Activated T-helper 1 cell treated with anti-CD3 and anti-CD28 coated beads, Interleukin-12 subunit alpha, Interleukin-12 subunit beta, Interleukin-2, Interleukin-4 antibody, amounts not matched to agents 30 ng/mL and 10 ng/mL and 1 ng/mL, durations not matched to agents 14 hours and 24 hours and 36 hours (primary cell): Measurements from ENCODE around the gene GADL1. TPM values are rescaled to one million over a fixed set of nuclear protein-coding genes. Genes with fewer than 3 reads are reported as not detected.

ENCODE experiments used
- DNase-seq: peaks from one replicate; pipeline ENCODE4 v3.0.0; 2021; ENCODE audit warnings: low spot score
- H3K27ac Mint-ChIP-seq: one replicate; pipeline ENCODE4 v1.8.0; 2021; ENCODE audit warnings: mild to moderate bottlenecking, mixed read lengths
- H3K27me3 Mint-ChIP-seq: one replicate; pipeline ENCODE4 v1.8.0; 2022; ENCODE audit warnings: mild to moderate bottlenecking, moderate library complexity, mixed read lengths; ENCODE audit not compliant: insufficient read depth
- H3K36me3 Mint-ChIP-seq: one replicate; pipeline ENCODE4 v1.8.0; 2021; ENCODE audit warnings: low read depth, mixed read lengths
- H3K4me1 Mint-ChIP-seq: one replicate; pipeline ENCODE4 v1.8.0; 2021; ENCODE audit warnings: low read depth, mixed read lengths
- H3K4me3 Mint-ChIP-seq: one replicate; pipeline ENCODE4 v1.8.0; 2021; ENCODE audit warnings: mild to moderate bottlenecking, moderate library complexity, mixed read lengths
- H3K9me3 Mint-ChIP-seq: one replicate; pipeline ENCODE4 v1.8.0; 2021; ENCODE audit warnings: mixed read lengths
- intact Hi-C: fragments of 100-400 bp; cut with micrococcal nuclease; formaldehyde crosslinking; loops from one replicate; pipeline ENCODE4 v1.15.1; 2024
- total RNA-seq: library from RNA; stranded (reverse); gene quantifications from 2 replicates; pipeline ENCODE4 v1.2.3, GENCODE V29; 2022

Gene GADL1
- total RNA-seq, 1 donor from 2014 or later, result not detected

DNA sequence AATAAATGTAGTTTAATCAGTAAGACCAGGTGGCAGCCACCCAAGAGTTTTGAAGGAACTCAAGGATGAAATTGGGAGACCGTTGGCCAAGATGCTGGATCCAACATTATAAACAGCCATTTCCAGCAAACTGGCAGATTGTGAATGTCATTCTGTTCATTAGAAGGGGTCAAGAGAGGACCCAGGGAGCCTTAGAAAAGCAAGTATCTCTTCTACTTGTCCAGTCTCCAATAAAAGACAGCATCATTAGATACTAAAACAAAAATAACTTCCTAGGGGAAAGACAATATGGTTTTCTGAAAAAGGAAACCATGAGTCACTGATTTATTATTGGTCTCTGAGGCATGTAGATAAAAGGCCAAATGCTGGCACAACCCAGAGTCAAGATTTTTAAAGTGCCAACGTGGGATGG, 67.9 kb downstream of the GADL1 start:
- intact Hi-C loops, result no loop called here
- Mint-ChIP-seq H3K4me1 (no peaks in the 10 kb centered on the region), H3K4me3 (no peak overlapping the region), H3K27ac (no peak overlapping the region), H3K27me3 (peaks cover 17% of the 10 kb centered on the region), H3K36me3 (no peaks in the 10 kb centered on the region), H3K9me3 (no peaks in the 10 kb centered on the region)
- DNase-seq, result no peak

DNA sequence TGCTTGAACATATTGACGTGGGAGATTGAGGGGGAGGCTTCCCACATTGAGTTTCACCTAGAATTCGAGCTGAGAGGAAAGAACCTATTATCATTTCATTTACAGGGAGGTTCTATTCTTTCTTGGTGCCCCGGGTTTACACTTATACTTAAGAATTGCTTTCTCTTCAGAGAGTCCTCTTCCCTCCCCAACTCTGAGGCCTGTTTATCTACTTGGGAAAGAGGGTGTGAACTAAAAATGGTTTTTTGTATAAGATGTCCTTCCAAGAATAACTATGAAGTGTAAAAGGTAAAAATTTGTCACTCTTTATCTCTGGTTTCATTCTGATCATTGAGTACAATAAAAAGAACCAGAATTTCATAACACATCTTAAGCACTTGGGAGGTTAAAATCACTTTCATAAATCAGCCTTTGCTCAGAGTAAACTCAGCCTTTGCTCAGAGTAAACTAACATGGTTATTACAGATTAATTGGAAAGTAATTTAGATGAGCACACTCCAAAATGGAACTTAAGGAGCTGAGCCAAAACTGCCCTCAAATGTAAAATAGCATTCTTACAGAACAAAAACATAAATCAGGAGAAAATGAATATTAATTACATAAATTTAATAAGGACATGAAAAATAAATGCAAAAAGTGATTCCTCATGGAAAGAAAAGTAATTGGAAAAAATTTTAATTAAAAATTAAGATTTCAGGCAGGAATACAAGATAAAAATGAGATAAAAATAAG, 75.2 kb downstream of the GADL1 start:
- H3K27ac Mint-ChIP-seq, result no peak overlapping the region
- H3K36me3 Mint-ChIP-seq, result no peaks in the 10 kb centered on the region
- peaks cover 10% of the 10 kb centered on the region for H3K4me1 Mint-ChIP-seq
- no peak overlapping the region for H3K4me3 Mint-ChIP-seq
- no peak for DNase-seq
- peaks cover 3% of the 10 kb centered on the region for H3K27me3 Mint-ChIP-seq
- no peaks in the 10 kb centered on the region for H3K9me3 Mint-ChIP-seq
- intact Hi-C loops, result loop anchor here (2.0 kb wide), 1 partner anchor 24 kb away; no protein-coding TSS in a partner anchor

GRCh38 chr3:30813734-30814133, 80.7 kb downstream of the GADL1 start:
- Mint-ChIP-seq H3K27ac (no peak overlapping the region), H3K27me3 (peaks cover 2% of the 10 kb centered on the region), H3K4me3 (no peak overlapping the region), H3K9me3 (no peaks in the 10 kb centered on the region), H3K4me1 (peaks cover 2% of the 10 kb centered on the region), H3K36me3 (no peaks in the 10 kb centered on the region)
- intact Hi-C loops, result no loop called here
- DNase-seq, result no peak

DNA sequence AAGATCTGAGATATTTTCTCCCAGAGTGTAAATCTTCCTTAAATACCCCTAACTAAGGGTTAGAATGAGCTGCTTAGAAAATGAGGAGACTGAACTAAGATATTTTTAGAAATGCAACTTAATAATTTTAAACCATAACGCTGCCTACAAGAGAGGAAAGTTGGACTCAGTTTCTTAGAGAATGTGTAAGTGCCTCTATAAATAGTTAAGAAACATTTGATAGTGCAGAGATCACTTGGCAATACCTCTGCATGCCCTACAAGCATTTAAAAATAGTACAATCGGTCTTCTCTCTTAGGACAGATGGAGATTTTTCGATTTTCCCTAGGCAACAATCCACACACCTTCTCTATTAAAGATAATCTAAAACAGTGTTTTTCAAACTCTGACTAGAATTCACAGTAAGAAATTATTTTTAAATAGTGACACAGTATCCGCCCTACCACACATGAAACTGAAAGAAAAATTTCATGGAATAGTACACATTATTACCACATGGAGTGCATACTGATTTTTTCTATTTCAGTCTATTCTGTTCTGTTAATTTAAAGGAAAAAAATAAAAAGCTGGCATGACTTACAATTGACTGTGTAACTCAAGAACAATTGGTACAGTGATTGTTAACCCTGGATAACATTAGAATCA, 83.2 kb downstream of the GADL1 start:
- H3K4me3 Mint-ChIP-seq, result no peak overlapping the region
- H3K36me3 Mint-ChIP-seq, result no peaks in the 10 kb centered on the region
- H3K9me3 Mint-ChIP-seq, result no peaks in the 10 kb centered on the region
- peaks cover 2% of the 10 kb centered on the region for H3K27me3 Mint-ChIP-seq
- H3K4me1 Mint-ChIP-seq, result no peaks in the 10 kb centered on the region
- intact Hi-C loops, result no loop called here
- no peak for DNase-seq
- no peak overlapping the region for H3K27ac Mint-ChIP-seq

- intact Hi-C loops, result no loop called here
- Mint-ChIP-seq H3K27me3 (peaks cover 2% of the 10 kb centered on the region), H3K9me3 (no peaks in the 10 kb centered on the region), H3K36me3 (no peaks in the 10 kb centered on the region), H3K4me3 (no peak overlapping the region), H3K27ac (no peak overlapping the region), H3K4me1 (no peaks in the 10 kb centered on the region)
- no peak for DNase-seq
Observed at GRCh38 chr3:30810625-30811024, 83.8 kb downstream of the GADL1 start.

- Mint-ChIP-seq H3K4me1 (peaks cover 10% of the 10 kb centered on the region), H3K27ac (no peak overlapping the region), H3K27me3 (peaks cover 2% of the 10 kb centered on the region), H3K4me3 (no peak overlapping the region), H3K36me3 (no peaks in the 10 kb centered on the region), H3K9me3 (no peaks in the 10 kb centered on the region)
- intact Hi-C loops, result no loop called here
- no peak for DNase-seq
Observed at GRCh38 chr3:30805695-30806094, 88.8 kb downstream of the GADL1 start.

- Mint-ChIP-seq H3K4me1 (peaks cover 10% of the 10 kb centered on the region), H3K27ac (no peak overlapping the region), H3K36me3 (no peaks in the 10 kb centered on the region), H3K9me3 (no peaks in the 10 kb centered on the region), H3K4me3 (no peak overlapping the region), H3K27me3 (peaks cover under 1% of the 10 kb centered on the region)
- DNase-seq, result no peak
- intact Hi-C loops, result no loop called here
Observed at GRCh38 chr3:30804984-30805383, 89.5 kb downstream of the GADL1 start.

DNA sequence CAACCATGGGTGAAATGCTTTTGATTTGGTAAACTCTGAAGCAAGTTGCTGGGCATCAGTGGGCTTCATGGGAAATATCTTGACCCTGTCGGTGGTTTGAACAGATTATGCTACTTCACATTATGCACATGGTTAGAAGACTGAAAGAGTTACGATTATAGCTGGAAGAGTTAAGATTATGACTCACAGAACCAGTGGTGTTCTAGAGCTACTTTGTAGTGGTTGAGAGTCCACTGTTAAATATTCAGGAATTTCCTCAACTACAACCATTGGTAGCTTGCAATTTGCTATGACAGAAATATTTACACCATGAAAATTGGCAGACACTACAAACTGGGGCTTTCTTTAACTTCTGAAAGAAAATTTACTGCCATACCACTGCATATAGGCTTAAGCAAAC, 99.3 kb downstream of the GADL1 start:
- no peak overlapping the region for H3K27ac Mint-ChIP-seq
- no peaks in the 10 kb centered on the region for H3K36me3 Mint-ChIP-seq
- intact Hi-C loops, result no loop called here
- peaks cover 7% of the 10 kb centered on the region for H3K27me3 Mint-ChIP-seq
- no peaks in the 10 kb centered on the region for H3K9me3 Mint-ChIP-seq
- DNase-seq, result no peak
- no peaks in the 10 kb centered on the region for H3K4me1 Mint-ChIP-seq
- H3K4me3 Mint-ChIP-seq, result no peak overlapping the region

DNA sequence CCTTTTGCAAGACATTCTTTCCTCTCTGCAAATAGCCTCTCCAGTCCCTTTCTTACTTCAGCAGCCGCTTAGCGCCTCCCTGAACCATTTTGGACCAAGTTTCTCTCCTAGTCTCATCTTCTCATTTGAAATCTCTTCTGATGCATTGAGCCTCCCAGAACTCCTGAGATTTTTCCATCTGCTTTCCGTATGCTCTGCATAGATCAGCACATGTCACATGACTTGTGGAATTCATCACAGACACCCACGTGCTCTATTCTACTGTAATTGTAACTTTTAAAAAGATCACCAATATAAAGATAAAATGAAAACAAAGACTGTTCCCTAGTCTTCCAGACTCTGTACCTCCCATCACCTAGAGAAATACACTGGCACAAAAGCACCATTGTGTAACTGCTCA, 100.7 kb downstream of the GADL1 start:
- H3K4me3 Mint-ChIP-seq, result no peak overlapping the region
- H3K9me3 Mint-ChIP-seq, result peaks cover 6% of the 10 kb centered on the region
- H3K4me1 Mint-ChIP-seq, result peaks cover 8% of the 10 kb centered on the region
- intact Hi-C loops, result no loop called here
- no peaks in the 10 kb centered on the region for H3K36me3 Mint-ChIP-seq
- no peak for DNase-seq
- H3K27me3 Mint-ChIP-seq, result peaks cover 8% of the 10 kb centered on the region
- H3K27ac Mint-ChIP-seq, result no peak overlapping the region

GRCh38 chr3:30790150-30790549, 104.3 kb downstream of the GADL1 start:
- intact Hi-C loops, result no loop called here
- H3K27ac Mint-ChIP-seq, result no peak overlapping the region
- H3K9me3 Mint-ChIP-seq, result peaks cover 6% of the 10 kb centered on the region
- peaks cover 13% of the 10 kb centered on the region for H3K4me1 Mint-ChIP-seq
- H3K36me3 Mint-ChIP-seq, result no peaks in the 10 kb centered on the region
- DNase-seq, result no peak
- peaks cover 10% of the 10 kb centered on the region for H3K27me3 Mint-ChIP-seq
- no peak overlapping the region for H3K4me3 Mint-ChIP-seq

DNA sequence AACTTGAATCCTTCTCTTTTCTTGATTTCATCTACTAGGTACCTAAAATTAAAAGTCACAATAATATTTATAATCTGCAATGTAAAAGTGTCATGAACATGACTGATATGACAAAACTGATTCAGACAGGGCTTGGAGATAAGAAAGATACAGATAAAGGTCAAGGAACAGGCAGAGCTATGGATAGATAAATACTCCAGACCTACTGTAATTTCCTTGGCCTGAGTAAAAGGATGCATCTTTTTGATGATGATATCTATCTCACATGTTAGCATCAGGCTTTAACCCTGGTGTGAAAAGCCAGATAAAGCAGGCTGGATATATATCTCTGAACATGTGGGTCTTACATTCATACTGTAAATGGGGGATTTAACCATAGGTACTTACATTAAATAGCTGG, 108.1 kb downstream of the GADL1 start:
- Mint-ChIP-seq H3K27ac (no peak overlapping the region), H3K9me3 (peaks cover 6% of the 10 kb centered on the region), H3K36me3 (no peaks in the 10 kb centered on the region), H3K27me3 (peaks cover 5% of the 10 kb centered on the region), H3K4me1 (peaks cover 13% of the 10 kb centered on the region), H3K4me3 (no peak overlapping the region)
- intact Hi-C loops, result no loop called here
- DNase-seq, result no peak

DNA sequence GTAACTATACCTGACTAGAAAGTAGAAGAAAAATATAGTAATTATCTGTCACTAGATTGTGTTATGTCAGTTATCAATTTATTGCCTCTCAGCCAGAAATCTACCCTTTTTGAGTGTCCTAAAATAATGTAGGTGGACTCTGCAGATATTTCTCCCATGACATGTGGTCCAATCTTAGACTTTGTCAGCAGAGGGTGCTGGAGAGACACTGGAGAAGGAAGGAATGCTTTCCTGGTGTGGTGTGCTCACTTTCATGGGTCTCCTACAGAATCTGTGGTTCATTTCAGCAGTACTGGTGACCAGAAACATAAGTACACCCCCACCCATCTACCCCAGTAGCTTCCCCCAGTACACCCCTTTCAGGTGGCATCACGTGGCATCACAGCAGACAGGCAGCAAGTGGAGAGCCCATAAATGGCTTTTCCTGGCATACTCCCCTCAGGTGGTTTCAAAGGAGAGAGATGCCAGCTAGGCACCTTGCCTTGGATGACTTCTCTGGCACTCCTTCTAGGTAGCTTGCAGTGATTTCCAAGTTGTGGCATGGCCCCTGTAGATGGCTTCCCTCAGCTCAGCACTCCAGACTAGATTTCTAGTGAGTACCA, 114.7 kb downstream of the GADL1 start:
- no peaks in the 10 kb centered on the region for H3K4me1 Mint-ChIP-seq
- H3K4me3 Mint-ChIP-seq, result no peak overlapping the region
- peaks cover 6% of the 10 kb centered on the region for H3K27me3 Mint-ChIP-seq
- intact Hi-C loops, result loop anchor here (1.0 kb wide), 1 partner anchor 353 kb away; no protein-coding TSS in a partner anchor
- H3K36me3 Mint-ChIP-seq, result no peaks in the 10 kb centered on the region
- no peak overlapping the region for H3K27ac Mint-ChIP-seq
- no peaks in the 10 kb centered on the region for H3K9me3 Mint-ChIP-seq
- DNase-seq, result no peak

- Mint-ChIP-seq H3K27ac (no peak overlapping the region), H3K36me3 (no peaks in the 10 kb centered on the region), H3K27me3 (peaks cover 6% of the 10 kb centered on the region), H3K4me3 (no peak overlapping the region), H3K9me3 (no peaks in the 10 kb centered on the region), H3K4me1 (no peaks in the 10 kb centered on the region)
- intact Hi-C loops, result loop anchor here (1.0 kb wide), 1 partner anchor 353 kb away; no protein-coding TSS in a partner anchor
- no peak for DNase-seq
Observed at GRCh38 chr3:30778933-30779332, 115.5 kb downstream of the GADL1 start.
